OCI-LY3 (cell line): ENCODE results near the gene EXTL1.

Experiments used
- CTCF ChIP-seq: fragments of 200-600, 300-600 bp; sonication (generic); IDR thresholded peaks from 2 replicates; pipeline ENCODE4 v1.5.1; 2014; ENCODE audit warnings: antibody characterized with exemption, low read length, low read depth
- EZH2phosphoT487 ChIP-seq: fragments of 200-600 bp; shearing (Covaris generic); IDR thresholded peaks from 2 replicates; pipeline ENCODE4 v1.6.1; 2018; ENCODE audit warnings: antibody characterized with exemption, mixed run types, low read depth

DNA sequence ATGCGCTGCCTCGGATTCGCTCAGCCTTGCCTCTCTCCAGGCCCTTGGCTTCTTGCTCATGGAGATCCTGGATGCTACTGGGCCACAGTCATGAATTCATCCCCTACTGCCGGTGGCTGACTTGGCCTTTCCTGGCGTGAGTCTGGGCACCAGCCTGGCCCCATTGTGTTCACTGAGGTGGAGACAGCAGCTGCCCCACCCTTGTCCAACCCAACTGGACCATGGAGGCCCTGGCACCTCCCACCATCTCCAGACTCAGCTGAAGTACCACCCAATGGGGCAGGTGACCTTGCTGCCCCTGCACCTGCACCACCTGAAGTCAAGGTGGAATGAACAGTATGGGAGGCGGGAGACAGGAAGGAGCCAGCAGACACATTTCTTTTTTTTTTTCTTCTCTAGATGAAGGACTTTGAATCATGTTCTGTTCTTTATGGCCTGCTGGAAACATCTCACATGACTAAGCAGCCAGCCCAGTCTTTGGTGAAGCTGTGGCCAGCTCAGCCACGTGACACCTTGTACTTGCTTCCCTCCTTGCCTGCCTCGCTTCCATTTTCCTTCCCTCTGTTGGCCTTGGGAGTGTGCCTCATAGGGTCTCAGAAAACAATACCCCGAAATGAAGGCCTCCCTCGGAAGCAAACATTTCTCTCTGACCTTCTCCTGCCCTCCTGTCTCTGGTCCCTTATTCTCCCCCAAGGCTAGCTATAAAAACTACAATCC lies 28.1 kb downstream of the EXTL1 start:
- TF ChIP-seq CTCF (no peak), EZH2phosphoT487 (no peak)
